GM23338 (cell line): ENCODE data around the gene FNDC10. TPM values are rescaled to one million over a fixed set of nuclear protein-coding genes. Genes with fewer than 3 reads are reported as not detected.
A peak's percentile ranks its signal among the peaks of the same experiment; 100 is the strongest.

ENCODE experiments used
- ATAC-seq: fragments of 200-7000 bp; cut with Tn5 transposase; 3 replicates; pipeline ENCODE4 v1.9.1; 2020
- DNase-seq: peaks from one replicate; pipeline ENCODE4 v3.0.0-alpha.2; 2015; ENCODE audit warnings: low spot score
- H2AFZ ChIP-seq: fragments of 200-600 bp; sonication (generic); 2 replicates; pipeline ENCODE4 v1.8.0; 2016; ENCODE audit warnings: antibody characterized with exemption, mild to moderate bottlenecking, moderate library complexity
- H3F3A ChIP-seq: fragments of 200-600 bp; sonication (generic); replicated peaks from 2 replicates; pipeline ENCODE4 v1.8.0; 2017; ENCODE audit warnings: antibody characterized with exemption, mixed run types, low read depth
- H3K27ac ChIP-seq: fragments of 200-600 bp; sonication (generic); 2 replicates; pipeline ENCODE4 v1.6.1; 2016; ENCODE audit warnings: low read depth
- H3K27me3 ChIP-seq: fragments of 200-600 bp; sonication (generic); 2 replicates; pipeline ENCODE4 v1.8.0; 2016; ENCODE audit warnings: mild to moderate bottlenecking, mixed run types, moderate library complexity; ENCODE audit not compliant: insufficient read depth
- H3K36me3 ChIP-seq: fragments of 200-600 bp; sonication (generic); 2 replicates; pipeline ENCODE4 v1.8.0; 2016; ENCODE audit warnings: mild to moderate bottlenecking; ENCODE audit not compliant: insufficient read depth
- H3K4me1 ChIP-seq: fragments of 200-600 bp; sonication (generic); 2 replicates; pipeline ENCODE4 v1.8.0; 2016; ENCODE audit warnings: mild to moderate bottlenecking, moderate library complexity; ENCODE audit not compliant: insufficient read depth
- H3K4me2 ChIP-seq: fragments of 200-600 bp; sonication (generic); 2 replicates; pipeline ENCODE4 v1.7.1; 2017; ENCODE audit warnings: mixed run types
- H3K4me3 ChIP-seq: fragments of 200-600 bp; sonication (generic); 2 replicates; pipeline ENCODE4 v1.6.1; 2016; ENCODE audit warnings: mixed run types
- H3K79me2 ChIP-seq: fragments of 200-600 bp; sonication (generic); replicated peaks from 2 replicates; pipeline ENCODE4 v1.8.0; 2017; ENCODE audit warnings: mild to moderate bottlenecking; ENCODE audit not compliant: insufficient read depth
- H3K9me2 ChIP-seq: fragments of 200-600 bp; sonication (generic); 2 replicates; pipeline ENCODE4 v1.8.0; 2017; ENCODE audit not compliant: insufficient read depth
- H4K20me1 ChIP-seq: fragments of 200-600 bp; sonication (generic); replicated peaks from 2 replicates; pipeline ENCODE4 v1.8.0; 2017; ENCODE audit warnings: mild to moderate bottlenecking; ENCODE audit not compliant: insufficient read depth
- H3K27ac Mint-ChIP-seq: 2 replicates; pipeline ENCODE4 v1.8.0; 2020; ENCODE audit warnings: inconsistent platforms, mild to moderate bottlenecking, moderate library complexity, mixed read lengths
- H3K27me3 Mint-ChIP-seq: 3 replicates; pipeline ENCODE4 v1.8.0; 2022; ENCODE audit warnings: low read depth, mild to moderate bottlenecking, moderate library complexity, mixed read lengths, inconsistent platforms; ENCODE audit not compliant: insufficient read depth, poor library complexity
- H3K36me3 Mint-ChIP-seq: 3 replicates; pipeline ENCODE4 v1.8.0; 2021; ENCODE audit warnings: low read depth, mild to moderate bottlenecking, inconsistent platforms, moderate library complexity, mixed read lengths
- H3K4me1 Mint-ChIP-seq: 3 replicates; pipeline ENCODE4 v1.8.0; 2020; ENCODE audit warnings: mild to moderate bottlenecking, inconsistent platforms, mixed read lengths
- H3K4me3 Mint-ChIP-seq: 3 replicates; pipeline ENCODE4 v1.8.0; 2021; ENCODE audit warnings: moderate library complexity, mild to moderate bottlenecking, inconsistent platforms, mixed read lengths
- H3K9me3 Mint-ChIP-seq: 3 replicates; pipeline ENCODE4 v1.8.0; 2020; ENCODE audit warnings: moderate library complexity, mild to moderate bottlenecking, inconsistent platforms, mixed read lengths
- CREB1 ChIP-seq: fragments of 250-450 bp; sonication (Bioruptor Pico); IDR thresholded peaks from 2 replicates; pipeline ENCODE4 v1.5.0; 2020; ENCODE audit warnings: low read depth, mild to moderate bottlenecking, moderate library complexity
- EZH2 ChIP-seq: fragments of 200-600 bp; sonication (generic); IDR thresholded peaks from one replicate; pipeline ENCODE4 v1.8.0; 2017; ENCODE audit warnings: antibody characterized with exemption, mild to moderate bottlenecking, low read depth; ENCODE audit not compliant: unreplicated experiment
- JUNB ChIP-seq: IDR thresholded peaks from one replicate; pipeline ENCODE4 v1.6.1; 2016; ENCODE audit warnings: antibody characterized with exemption; ENCODE audit not compliant: unreplicated experiment
- POLR2AphosphoS5 ChIP-seq: IDR thresholded peaks from 2 replicates; pipeline ENCODE4 v1.6.1; 2016; ENCODE audit warnings: antibody characterized with exemption, low read depth
- ZNF114 ChIP-seq: fragments of 250-450 bp; sonication (Bioruptor Pico); IDR thresholded peaks from 2 replicates; pipeline ENCODE4 v1.5.0; 2020; ENCODE audit warnings: mild to moderate bottlenecking, moderate library complexity
- ZNF331 ChIP-seq: fragments of 250-450 bp; sonication (Bioruptor Pico); IDR thresholded peaks from 2 replicates; pipeline ENCODE4 v1.5.0; 2020; ENCODE audit warnings: low read depth, mild to moderate bottlenecking, moderate library complexity
- ZNF462 ChIP-seq: fragments of 250-450 bp; sonication (Bioruptor Pico); IDR thresholded peaks from 2 replicates; pipeline ENCODE4 v1.5.0; 2020; ENCODE audit warnings: mild to moderate bottlenecking, moderate library complexity
- polyA plus RNA-seq: library from polyadenylated mRNA; unstranded; fragments of >200 nt; fragmentation: Nextera tagmentation; extraction: Ambion mirVana; gene quantifications from 2 replicates; pipeline ENCODE4 v1.2.1, GENCODE V29; 2016
- total RNA-seq: library from RNA; depleted of rRNA; stranded (reverse); fragments of >200 nt; shearing (Covaris generic); gene quantifications from 2 replicates; pipeline ENCODE4 v1.2.3, GENCODE V29; 2014
- TF ChIP-seq, protein P1 (sequence below), 2 experiments: fragments of 200-600 bp in 1 of 2; sonication (generic) in 1 of 2; conservative IDR thresholded peaks; 2 replicates each; pipeline versions ENCODE4 v1.5.1 to v1.6.1; 2016 to 2017; ENCODE audit warnings: antibody characterized with exemption in 2 of 2, low read depth in 2 of 2, mild to moderate bottlenecking in 2 of 2, moderate library complexity in 1 of 2
- TF ChIP-seq, protein P2 (sequence below): IDR thresholded peaks from 2 replicates; pipeline ENCODE4 v1.6.1; 2016; ENCODE audit warnings: antibody characterized with exemption

FNDC10 gene
- total and polyA plus RNA-seq, 2 experiments from 2014 or later: 7.7 to 15.1 TPM

DNA sequence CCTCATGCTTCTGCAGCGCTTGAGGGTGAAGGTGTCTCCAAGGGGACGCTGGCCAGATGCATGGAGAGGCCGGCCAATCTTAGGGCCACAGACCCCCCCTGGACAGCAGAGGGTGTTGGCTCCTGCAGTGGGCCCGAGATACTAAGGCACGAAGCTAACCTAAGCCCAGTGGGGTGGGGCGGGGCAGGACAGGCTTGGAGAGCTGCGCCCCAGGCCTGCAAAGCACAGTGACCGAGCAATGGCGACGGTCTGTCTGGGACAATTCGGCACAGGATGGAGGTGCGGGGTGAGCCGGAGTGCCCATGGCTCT lies 1.3 kb downstream of the FNDC10 start:
- Histone ChIP-seq H3K4me3 (peak overlapping the region; percentile 52), H3K9me2 (no peaks in the 10 kb centered on the region), H3K79me2 (no peaks in the 10 kb centered on the region), H2AFZ (no peak overlapping the region), H4K20me1 (no peaks in the 10 kb centered on the region), H3K36me3 (no peaks in the 10 kb centered on the region), H3K4me2 (peak overlapping the region; percentile 74), H3K27me3 (peaks cover 34% of the 10 kb centered on the region), H3K27ac (no peak overlapping the region), H3K4me1 (no peaks in the 10 kb centered on the region; the same call in 1 of the 2 replicates), H3F3A (peaks cover 5% of the 10 kb centered on the region; the same call in 1 of the 2 replicates)
- Mint-ChIP-seq H3K36me3 (no peaks in the 10 kb centered on the region), H3K9me3 (no peaks in the 10 kb centered on the region), H3K27ac (no peak overlapping the region), H3K27me3 (peaks cover 38% of the 10 kb centered on the region), H3K4me3 (peak overlapping the region; percentile 78), H3K4me1 (peaks cover 11% of the 10 kb centered on the region; the same call in 2 of the 3 replicates)
- no peak; the same call in 2 of the 3 replicates for ATAC-seq
- DNase-seq: no peak
- TF ChIP-seq POLR2AphosphoS5 (no peak), ZNF114 (no peak), EZH2 (no peak), CREB1 (CRISPR knock-in tag) (no peak), JUNB (no peak), ZNF462 (CRISPR knock-in tag) (no peak), ZNF331 (CRISPR knock-in tag) (no peak)
- TF ChIP-seq, protein P1, sequence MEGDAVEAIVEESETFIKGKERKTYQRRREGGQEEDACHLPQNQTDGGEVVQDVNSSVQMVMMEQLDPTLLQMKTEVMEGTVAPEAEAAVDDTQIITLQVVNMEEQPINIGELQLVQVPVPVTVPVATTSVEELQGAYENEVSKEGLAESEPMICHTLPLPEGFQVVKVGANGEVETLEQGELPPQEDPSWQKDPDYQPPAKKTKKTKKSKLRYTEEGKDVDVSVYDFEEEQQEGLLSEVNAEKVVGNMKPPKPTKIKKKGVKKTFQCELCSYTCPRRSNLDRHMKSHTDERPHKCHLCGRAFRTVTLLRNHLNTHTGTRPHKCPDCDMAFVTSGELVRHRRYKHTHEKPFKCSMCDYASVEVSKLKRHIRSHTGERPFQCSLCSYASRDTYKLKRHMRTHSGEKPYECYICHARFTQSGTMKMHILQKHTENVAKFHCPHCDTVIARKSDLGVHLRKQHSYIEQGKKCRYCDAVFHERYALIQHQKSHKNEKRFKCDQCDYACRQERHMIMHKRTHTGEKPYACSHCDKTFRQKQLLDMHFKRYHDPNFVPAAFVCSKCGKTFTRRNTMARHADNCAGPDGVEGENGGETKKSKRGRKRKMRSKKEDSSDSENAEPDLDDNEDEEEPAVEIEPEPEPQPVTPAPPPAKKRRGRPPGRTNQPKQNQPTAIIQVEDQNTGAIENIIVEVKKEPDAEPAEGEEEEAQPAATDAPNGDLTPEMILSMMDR (conservative IDR thresholded peaks at IDR 0.05; ENCODE audit: low read depth in 2 of 2): no peak
- TF ChIP-seq, protein P2, sequence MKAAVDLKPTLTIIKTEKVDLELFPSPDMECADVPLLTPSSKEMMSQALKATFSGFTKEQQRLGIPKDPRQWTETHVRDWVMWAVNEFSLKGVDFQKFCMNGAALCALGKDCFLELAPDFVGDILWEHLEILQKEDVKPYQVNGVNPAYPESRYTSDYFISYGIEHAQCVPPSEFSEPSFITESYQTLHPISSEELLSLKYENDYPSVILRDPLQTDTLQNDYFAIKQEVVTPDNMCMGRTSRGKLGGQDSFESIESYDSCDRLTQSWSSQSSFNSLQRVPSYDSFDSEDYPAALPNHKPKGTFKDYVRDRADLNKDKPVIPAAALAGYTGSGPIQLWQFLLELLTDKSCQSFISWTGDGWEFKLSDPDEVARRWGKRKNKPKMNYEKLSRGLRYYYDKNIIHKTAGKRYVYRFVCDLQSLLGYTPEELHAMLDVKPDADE: no peak
